ENCODE measurements around the gene HPSE. TPM values are rescaled to one million over a fixed set of nuclear protein-coding genes. Genes with fewer than 3 reads are reported as not detected.

HPSE gene
- total RNA-seq, 4 donors from 2014 or later: 0.42 to 1.5 (median 0.88) TPM

GRCh38 chr4:83268491-83268890, 66.2 kb downstream of the HPSE start:
- Histone ChIP-seq H3K9me3 (no peaks in the 10 kb centered on the region), H3K27me3 (no peaks in the 10 kb centered on the region), H3K36me3 (peaks cover 0 to 76% (median 31%) of the 10 kb centered on the region in 4 donors), H3K4me1 (no peaks in the 10 kb centered on the region), H3K27ac (replicated peaks in 1 of 4) (no peak overlapping the region), H3K4me3 (no peak overlapping the region)
- TF ChIP-seq POLR2AphosphoS5 (IDR thresholded peaks at IDR 0.05): no peak
- no peak for TF ChIP-seq CTCF (IDR thresholded peaks at IDR 0.05)
- TF ChIP-seq POLR2A (IDR thresholded peaks at IDR 0.05; ENCODE audit: low read depth): no peak
- TF ChIP-seq EP300 (IDR thresholded peaks at IDR 0.05): no peak
- WGBS: 47% methylated on average over 2 of the region's 2 CpGs
- intact Hi-C loops (cut with DNase I): no loop called here
- no peak for DNase-seq (ENCODE audit: extremely low spot score)

DNA sequence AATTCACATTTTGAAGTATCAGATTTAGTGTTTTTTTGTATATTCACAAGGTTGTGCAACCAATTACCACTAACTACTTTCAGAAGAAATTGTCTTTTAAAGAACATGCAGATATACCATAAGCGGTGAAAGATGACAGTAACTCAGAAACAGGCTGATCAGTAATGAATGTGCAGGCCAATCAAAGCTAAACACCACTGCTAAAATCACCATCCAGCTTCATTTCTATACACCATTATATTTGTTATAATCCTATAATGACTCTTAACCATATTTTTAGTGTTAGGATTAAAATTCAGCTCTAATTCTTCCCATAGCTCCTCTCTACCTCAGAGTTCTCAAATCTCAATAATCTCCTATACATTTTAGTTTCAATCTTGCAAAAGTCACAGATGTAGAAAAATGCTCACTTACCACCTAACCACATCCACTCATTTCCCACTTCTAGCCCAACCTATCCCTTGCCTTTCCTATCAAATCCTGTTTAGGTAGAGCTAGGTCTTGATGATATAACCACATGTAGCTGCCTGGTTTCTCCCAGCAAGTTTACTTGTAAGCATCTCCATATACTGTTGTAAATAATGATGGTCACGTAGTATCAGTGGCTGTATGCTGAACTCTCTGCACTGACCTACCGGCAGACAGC, 66.7 kb downstream of the HPSE start:
- WGBS: 89% methylated on average over 3 of the region's 3 CpGs
- TF ChIP-seq POLR2A (IDR thresholded peaks at IDR 0.05; ENCODE audit: low read depth): no peak
- TF ChIP-seq CTCF (IDR thresholded peaks at IDR 0.05): no peak
- TF ChIP-seq EP300 (IDR thresholded peaks at IDR 0.05): no peak
- TF ChIP-seq POLR2AphosphoS5 (IDR thresholded peaks at IDR 0.05): no peak
- Histone ChIP-seq H3K27ac (replicated peaks in 1 of 4) (no peak overlapping the region), H3K4me3 (no peak overlapping the region), H3K9me3 (no peaks in the 10 kb centered on the region), H3K4me1 (no peaks in the 10 kb centered on the region), H3K27me3 (no peaks in the 10 kb centered on the region), H3K36me3 (peaks cover 0 to 75% (median 31%) of the 10 kb centered on the region in 4 donors)
- intact Hi-C loops (cut with DNase I): no loop called here
- no peak for DNase-seq (ENCODE audit: extremely low spot score)

DNA sequence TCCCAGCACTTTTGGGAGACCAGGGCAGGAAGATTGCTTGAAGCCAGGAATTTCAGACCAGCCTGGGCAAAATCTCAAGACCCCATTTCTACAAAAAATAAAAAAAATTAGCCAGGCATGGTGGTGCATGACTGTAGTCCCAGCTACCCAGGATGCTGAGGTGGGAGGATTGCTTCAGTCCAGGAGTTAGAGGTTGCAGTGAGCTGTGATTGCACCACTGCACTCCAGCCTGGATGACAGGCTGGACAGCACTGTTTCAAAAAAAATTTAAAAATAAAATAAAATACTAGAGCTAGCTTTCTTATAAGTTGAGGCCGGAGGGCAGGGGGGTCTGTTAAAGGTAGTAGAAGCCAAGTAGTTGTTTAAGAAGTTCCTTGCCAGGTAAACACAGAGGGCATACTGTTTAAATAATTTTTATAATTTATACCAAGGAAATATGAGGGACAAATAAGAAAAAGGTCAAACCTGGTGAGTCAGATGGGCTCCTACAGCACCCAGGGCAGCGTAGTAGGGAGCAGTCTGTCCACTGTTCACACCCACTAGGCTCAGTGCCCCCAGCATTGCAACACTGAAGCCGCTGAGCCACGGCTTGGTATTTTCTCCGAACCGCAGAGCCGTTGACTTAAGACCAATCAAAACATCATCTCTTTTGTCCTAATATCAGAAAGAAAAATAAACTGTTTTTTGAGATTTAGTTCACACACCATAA, 67.4 kb downstream of the HPSE start:
- DNase-seq (ENCODE audit: extremely low spot score): no peak
- H3K27ac ChIP-seq (replicated peaks in 1 of 4): no peak overlapping the region
- no peaks in the 10 kb centered on the region for H3K9me3 ChIP-seq
- 72% methylated on average over 7 of the region's 7 CpGs for WGBS
- peaks cover 0 to 72% (median 28%) of the 10 kb centered on the region in 4 donors for H3K36me3 ChIP-seq
- no peaks in the 10 kb centered on the region for H3K27me3 ChIP-seq
- intact Hi-C loops (cut with DNase I): no loop called here
- TF ChIP-seq EP300 (IDR thresholded peaks at IDR 0.05): no peak
- no peak for TF ChIP-seq POLR2AphosphoS5 (IDR thresholded peaks at IDR 0.05)
- no peak for TF ChIP-seq CTCF (IDR thresholded peaks at IDR 0.05)
- no peak for TF ChIP-seq POLR2A (IDR thresholded peaks at IDR 0.05; ENCODE audit: low read depth)
- no peak overlapping the region for H3K4me3 ChIP-seq
- no peaks in the 10 kb centered on the region for H3K4me1 ChIP-seq

GRCh38 chr4:83266689-83267088, 68.0 kb downstream of the HPSE start:
- H3K27ac ChIP-seq (replicated peaks in 1 of 4): no peak overlapping the region
- no peaks in the 10 kb centered on the region for H3K27me3 ChIP-seq
- 88% methylated on average over 1 of the region's 1 CpG for WGBS
- no peak overlapping the region for H3K4me3 ChIP-seq
- TF ChIP-seq EP300 (IDR thresholded peaks at IDR 0.05) (no peak), CTCF (IDR thresholded peaks at IDR 0.05) (no peak), POLR2AphosphoS5 (IDR thresholded peaks at IDR 0.05) (no peak), POLR2A (IDR thresholded peaks at IDR 0.05; ENCODE audit: low read depth) (no peak)
- no peaks in the 10 kb centered on the region for H3K4me1 ChIP-seq
- DNase-seq (ENCODE audit: extremely low spot score): no peak
- H3K9me3 ChIP-seq: no peaks in the 10 kb centered on the region
- intact Hi-C loops (cut with DNase I): no loop called here
- peaks cover 0 to 66% (median 24%) of the 10 kb centered on the region in 4 donors for H3K36me3 ChIP-seq
